H9 (cell line): ENCODE results near the gene SEPHS1. TPM values are rescaled to one million over a fixed set of nuclear protein-coding genes. Genes with fewer than 3 reads are reported as not detected.
"Not testable (repeated sequence)": the region's sequence is repeated elsewhere in the genome, so short reads cannot be mapped to it uniquely, and the experiment has no call there.

Experiments used
- DNase-seq: peaks from one replicate; pipeline ENCODE4 v3.0.0-alpha.2; 2017
- H2AFZ ChIP-seq: one replicate; pipeline ENCODE4 v1.6.1; 2013; ENCODE audit warnings: mild to moderate bottlenecking, low read length, control low read depth, moderate library complexity
- H2AK5ac ChIP-seq: 2 replicates; pipeline ENCODE4 v1.6.1; 2013; ENCODE audit warnings: low read length, control low read depth, mixed read lengths; ENCODE audit not compliant: insufficient read length
- H2BK120ac ChIP-seq: one replicate; pipeline ENCODE4 v1.6.1; 2013; ENCODE audit warnings: low read depth, mild to moderate bottlenecking, low read length, control low read depth, inconsistent platforms; ENCODE audit not compliant: poor library complexity, severe bottlenecking
- H2BK12ac ChIP-seq: 2 replicates; pipeline ENCODE4 v1.6.1; 2013; ENCODE audit warnings: low read length, control low read depth, mixed read lengths, low read depth; ENCODE audit not compliant: insufficient read length
- H2BK15ac ChIP-seq: 2 replicates; pipeline ENCODE4 v1.6.1; 2013; ENCODE audit warnings: low read depth, low read length, control low read depth
- H2BK20ac ChIP-seq: one replicate; pipeline ENCODE4 v1.6.1; 2013; ENCODE audit warnings: low read depth, mild to moderate bottlenecking, low read length, control low read depth, inconsistent platforms; ENCODE audit not compliant: poor library complexity, severe bottlenecking
- H2BK5ac ChIP-seq: 2 replicates; pipeline ENCODE4 v1.6.1; 2013; ENCODE audit warnings: low read length, control low read depth, mixed read lengths; ENCODE audit not compliant: insufficient read length
- H3K14ac ChIP-seq: 2 replicates; pipeline ENCODE4 v1.6.1; 2013; ENCODE audit warnings: low read length, control low read depth; ENCODE audit not compliant: insufficient read depth
- H3K18ac ChIP-seq: 2 replicates; pipeline ENCODE4 v1.6.1; 2013; ENCODE audit warnings: low read depth, mild to moderate bottlenecking, mixed read lengths, low read length, control low read depth; ENCODE audit not compliant: insufficient read length
- H3K23ac ChIP-seq: 2 replicates; pipeline ENCODE4 v1.6.1; 2013; ENCODE audit warnings: low read length, control low read depth, mixed read lengths, low read depth; ENCODE audit not compliant: insufficient read length
- H3K23me2 ChIP-seq: 2 replicates; pipeline ENCODE4 v1.6.1; 2013; ENCODE audit warnings: low read depth, mild to moderate bottlenecking, mixed read lengths, low read length, control low read depth; ENCODE audit not compliant: insufficient read length, poor library complexity, severe bottlenecking
- H3K27ac ChIP-seq: 2 replicates; pipeline ENCODE4 v1.5.1; 2013; ENCODE audit warnings: low read length, control low read depth, mixed read lengths, low read depth; ENCODE audit not compliant: insufficient read length
- H3K27me3 ChIP-seq: 2 replicates; pipeline ENCODE4 v1.6.1; 2013; ENCODE audit warnings: low read length, control low read depth, inconsistent platforms; ENCODE audit not compliant: insufficient read depth
- H3K4ac ChIP-seq: 2 replicates; pipeline ENCODE4 v1.6.1; 2013; ENCODE audit warnings: low read depth, mild to moderate bottlenecking, control low read depth, inconsistent platforms, low read length, moderate library complexity
- H3K4me1 ChIP-seq: 2 replicates; pipeline ENCODE4 v1.6.1; 2013; ENCODE audit warnings: low read length, control low read depth, inconsistent platforms; ENCODE audit not compliant: insufficient read depth
- H3K4me2 ChIP-seq: 2 replicates; pipeline ENCODE4 v1.6.1; 2013; ENCODE audit warnings: low read length, control low read depth, mixed read lengths; ENCODE audit not compliant: insufficient read length, insufficient read depth
- H3K56ac ChIP-seq: 2 replicates; pipeline ENCODE4 v1.6.1; 2013; ENCODE audit warnings: low read depth, mild to moderate bottlenecking, mixed read lengths, low read length, control low read depth; ENCODE audit not compliant: insufficient read length
- H3K79me1 ChIP-seq: 2 replicates; pipeline ENCODE4 v1.6.1; 2013; ENCODE audit warnings: low read depth, mild to moderate bottlenecking, moderate library complexity, low read length, control low read depth, inconsistent platforms; ENCODE audit not compliant: insufficient read depth, poor library complexity, severe bottlenecking
- H3K79me2 ChIP-seq: 2 replicates; pipeline ENCODE4 v1.6.1; 2013; ENCODE audit warnings: low read length, control low read depth, inconsistent platforms; ENCODE audit not compliant: insufficient read depth
- H3K9ac ChIP-seq: 2 replicates; pipeline ENCODE4 v1.6.1; 2013; ENCODE audit warnings: low read length, control low read depth, mixed read lengths; ENCODE audit not compliant: insufficient read length; ENCODE audit errors: extremely low read depth
- H3K9me3 ChIP-seq: one replicate; pipeline ENCODE4 v1.6.1; 2013; ENCODE audit warnings: low read depth, low read length, inconsistent platforms; ENCODE audit not compliant: control insufficient read depth
- H3T11ph ChIP-seq: one replicate; pipeline ENCODE4 v1.6.1; 2013; ENCODE audit warnings: mild to moderate bottlenecking, low read length, control low read depth, inconsistent platforms
- H4K20me1 ChIP-seq: one replicate; pipeline ENCODE4 v1.6.1; 2013; ENCODE audit not compliant: control insufficient read depth, insufficient read length, insufficient read depth
- H4K5ac ChIP-seq: 2 replicates; pipeline ENCODE4 v1.6.1; 2013; ENCODE audit warnings: low read depth, mild to moderate bottlenecking, mixed read lengths, low read length, control low read depth; ENCODE audit not compliant: insufficient read length
- H4K8ac ChIP-seq: replicated peaks from 2 replicates; pipeline ENCODE4 v1.6.1; 2013; ENCODE audit warnings: low read length, control low read depth, mixed read lengths, low read depth; ENCODE audit not compliant: insufficient read length
- H4K91ac ChIP-seq: 2 replicates; pipeline ENCODE4 v1.6.1; 2013; ENCODE audit warnings: low read depth, mild to moderate bottlenecking, moderate library complexity, mixed read lengths, low read length, control low read depth; ENCODE audit not compliant: insufficient read length
- H3K27ac Mint-ChIP-seq, 3 experiments: 2 replicates in 2 of 3; 3 replicates in 1 of 3; pipeline ENCODE4 v1.8.0; 2020 to 2021; ENCODE audit warnings: mixed read lengths in 3 of 3, mild to moderate bottlenecking in 1 of 3, moderate library complexity in 1 of 3
- H3K27me3 Mint-ChIP-seq: 2 replicates; pipeline ENCODE4 v1.8.0; 2021; ENCODE audit warnings: low read depth, mild to moderate bottlenecking, moderate library complexity, mixed read lengths
- H3K36me3 Mint-ChIP-seq, 3 experiments: 2 replicates in 2 of 3; 3 replicates in 1 of 3; pipeline ENCODE4 v1.8.0; 2020 to 2021; ENCODE audit warnings: low read depth in 3 of 3, mixed read lengths in 3 of 3; ENCODE audit not compliant: insufficient read depth in 1 of 3
- H3K4me1 Mint-ChIP-seq, 2 experiments: 2 replicates each; pipeline ENCODE4 v1.8.0; 2020; ENCODE audit warnings: mixed read lengths in 2 of 2
- H3K4me3 Mint-ChIP-seq, 2 experiments: 2 replicates in 1 of 2; 3 replicates in 1 of 2; pipeline ENCODE4 v1.8.0; 2020 to 2021; ENCODE audit warnings: mild to moderate bottlenecking in 2 of 2, mixed read lengths in 2 of 2, moderate library complexity in 1 of 2
- H3K9me3 Mint-ChIP-seq, 2 experiments: 2 replicates in 1 of 2; 3 replicates in 1 of 2; pipeline ENCODE4 v1.8.0; 2020; ENCODE audit warnings: mild to moderate bottlenecking in 2 of 2, mixed read lengths in 2 of 2, moderate library complexity in 1 of 2
- CTCF ChIP-seq: fragments of 200-600 bp; sonication (generic); conservative IDR thresholded peaks from 3 replicates; pipeline ENCODE4 v1.8.0; 2021; ENCODE audit warnings: antibody characterized with exemption, mild to moderate bottlenecking
- WGBS: extraction: QIAGEN DNeasy Blood & Tissue Kit; methylation state at CpG from one replicate; pipeline ENCODE4 v1.1.7; 2013; ENCODE audit warnings: missing lambda C conversion rate, low lambda C conversion rate, mixed read lengths; ENCODE audit not compliant: insufficient read length; ENCODE audit errors: extremely low coverage; 5-methylcytosine and 5-hydroxymethylcytosine counted together
- total RNA-seq: library from RNA; stranded (reverse); gene quantifications from 2 replicates; pipeline ENCODE4 v1.2.1, GENCODE V29; 2021

The SEPHS1 gene
- total RNA-seq, 1 experiment from 2014 or later, result 366 TPM

- Histone ChIP-seq H4K8ac (no peak overlapping the region), H3K9me3 (no peaks in the 10 kb centered on the region), H3K14ac (no peak overlapping the region), H3K27ac (no peak overlapping the region), H3K79me1 (peaks cover 7% of the 10 kb centered on the region), H2BK12ac (no peak overlapping the region), H4K20me1 (no peaks in the 10 kb centered on the region), H3K4me1 (no peaks in the 10 kb centered on the region), H3K23me2 (no peaks in the 10 kb centered on the region), H3K18ac (no peak overlapping the region), H3K79me2 (peaks cover 18% of the 10 kb centered on the region; the same call in 1 of the 2 replicates), H3K56ac (no peak overlapping the region), H3K4ac (no peak overlapping the region), H3K27me3 (0 out of 2 replicates have a peak, but pooled peaks cover 3% of the 10 kb centered on the region), H2BK120ac (no peak overlapping the region), H2AK5ac (no peak overlapping the region), H2BK20ac (no peak overlapping the region), H2BK5ac (no peak overlapping the region), H4K5ac (no peak overlapping the region), H4K91ac (no peak overlapping the region), H3T11ph (no peak overlapping the region), H2AFZ (no peak overlapping the region), H3K23ac (no peak overlapping the region), H3K9ac (no peak overlapping the region), H2BK15ac (no peak overlapping the region), H3K4me2 (no peak overlapping the region)
- H3K27me3 Mint-ChIP-seq, result no peaks in the 10 kb centered on the region
- H3K27ac Mint-ChIP-seq, result peak overlapping the region in 1 of 3 experiments; percentile 38; a peak in 1 of 7 replicates
- no peak for DNase-seq
- TF ChIP-seq CTCF, result no peak
- no peak overlapping the region for H3K4me3 Mint-ChIP-seq
- no peaks in the 10 kb centered on the region; a peak in 1 of 5 replicates for H3K9me3 Mint-ChIP-seq
- WGBS, result no CpG with 5 or more reads among the region's 5 CpGs
- H3K4me1 Mint-ChIP-seq, result peaks cover 19 to 24% of the 10 kb centered on the region in 2 experiments
- peaks cover 83 to 99% (median 90%) of the 10 kb centered on the region in 3 experiments for H3K36me3 Mint-ChIP-seq
Measured at GRCh38 chr10:13331646-13332045, 16.4 kb downstream of the SEPHS1 start.

GRCh38 chr10:13330980-13331379 lies 17.1 kb downstream of the SEPHS1 start:
- H3K79me2 ChIP-seq, result peaks cover 12% of the 10 kb centered on the region; the same call in 1 of the 2 replicates
- no CpG with 5 or more reads among the region's 8 CpGs for WGBS
- H3K27ac Mint-ChIP-seq, result not testable (repeated sequence)

More at GRCh38 chr10:13330980-13331379, 17.1 kb downstream of the SEPHS1 start:
- not testable (repeated sequence) for H3K23ac ChIP-seq, H3K79me1 ChIP-seq, H2BK120ac ChIP-seq, H3K4me3 Mint-ChIP-seq, H3K27me3 Mint-ChIP-seq, H3K9me3 ChIP-seq, H3K23me2 ChIP-seq, H3K4ac ChIP-seq, H3K18ac ChIP-seq, H3K9me3 Mint-ChIP-seq, H4K5ac ChIP-seq, H3K56ac ChIP-seq, H3K14ac ChIP-seq, H3K27ac ChIP-seq, H2BK5ac ChIP-seq, H2AK5ac ChIP-seq, H4K91ac ChIP-seq, H3K4me1 ChIP-seq, H3K9ac ChIP-seq, H3K4me2 ChIP-seq, H2BK15ac ChIP-seq, DNase-seq, H4K20me1 ChIP-seq, H2BK12ac ChIP-seq, H2AFZ ChIP-seq, H3T11ph ChIP-seq, H4K8ac ChIP-seq, H2BK20ac ChIP-seq, H3K27me3 ChIP-seq
- H3K36me3 Mint-ChIP-seq, result peaks cover 81 to 99% (median 90%) of the 10 kb centered on the region in 3 experiments
- peaks cover 19 to 24% of the 10 kb centered on the region in 2 experiments for H3K4me1 Mint-ChIP-seq
